ENCODE results near the gene DST.

Gene DST

DNA sequence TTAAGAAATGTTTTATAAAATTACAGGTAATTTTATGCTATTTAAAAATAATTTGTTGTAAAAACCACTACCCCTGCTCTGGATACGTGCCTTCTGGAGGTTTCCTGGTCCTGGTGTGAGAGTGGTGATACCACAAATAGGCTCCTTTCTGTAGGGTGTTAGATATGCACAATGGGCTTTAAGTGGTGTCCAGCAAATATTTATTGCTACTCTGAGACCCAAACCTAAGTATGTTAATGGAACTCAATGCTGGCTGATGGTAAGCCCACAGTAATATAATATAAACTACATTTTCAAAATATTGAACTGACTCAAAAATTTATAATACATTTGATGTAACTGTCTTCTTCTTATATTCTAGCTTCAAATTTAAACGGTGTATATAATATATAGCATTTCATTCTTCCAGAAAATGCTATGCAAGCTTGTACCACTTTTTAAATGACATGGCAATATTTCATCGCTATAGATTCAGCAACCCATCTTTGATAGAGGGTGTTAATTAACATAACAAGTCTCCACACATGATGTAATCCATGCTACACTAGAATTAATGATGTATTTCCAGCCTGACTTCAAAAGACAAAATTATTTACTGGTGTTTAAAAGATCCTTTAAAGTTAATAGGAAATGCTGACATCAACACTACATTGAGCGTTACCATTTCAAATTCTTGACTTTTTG, 161.9 kb downstream of the DST start:
- DNase-seq (ENCODE audit: low read depth) = no peak

DNA sequence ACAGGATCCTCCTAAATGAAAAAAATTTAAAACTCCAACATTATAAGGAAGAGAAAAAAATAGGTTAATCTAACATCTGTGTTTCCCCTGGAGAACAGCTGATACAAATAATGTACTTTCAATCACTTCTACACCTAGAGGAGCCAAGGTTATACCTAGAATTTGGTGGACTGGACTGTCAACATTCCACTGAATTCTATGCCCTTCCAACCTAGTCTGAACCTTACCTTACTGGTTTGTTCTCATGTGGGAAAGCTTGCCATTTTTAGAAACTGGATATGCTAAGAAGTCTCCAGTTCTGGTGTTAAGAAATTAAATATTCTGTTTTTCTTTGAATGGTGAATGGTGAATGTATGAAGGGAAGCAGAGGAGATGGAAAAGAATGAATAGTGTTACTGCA, 162.4 kb downstream of the DST start:
- no peak for DNase-seq (ENCODE audit: low read depth)

DNA sequence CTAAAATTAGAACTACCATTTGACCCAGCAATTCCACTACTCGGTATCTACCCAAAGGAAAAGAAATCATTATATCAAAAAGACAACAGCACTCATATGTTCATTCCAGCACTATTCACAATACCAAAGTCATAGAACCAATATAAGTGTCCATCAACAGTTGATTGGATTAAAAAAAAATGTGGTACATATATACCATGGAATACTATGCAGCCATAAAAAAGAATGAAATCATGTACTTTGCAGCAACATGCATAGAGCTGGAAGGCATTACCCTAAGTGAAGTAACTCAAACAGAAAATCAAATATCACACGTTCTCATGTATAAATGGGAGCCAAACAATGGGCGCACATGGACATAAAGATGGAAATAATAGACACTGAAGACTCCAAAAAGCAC, 163.3 kb downstream of the DST start:
- DNase-seq (ENCODE audit: low read depth) = no peak

DNA sequence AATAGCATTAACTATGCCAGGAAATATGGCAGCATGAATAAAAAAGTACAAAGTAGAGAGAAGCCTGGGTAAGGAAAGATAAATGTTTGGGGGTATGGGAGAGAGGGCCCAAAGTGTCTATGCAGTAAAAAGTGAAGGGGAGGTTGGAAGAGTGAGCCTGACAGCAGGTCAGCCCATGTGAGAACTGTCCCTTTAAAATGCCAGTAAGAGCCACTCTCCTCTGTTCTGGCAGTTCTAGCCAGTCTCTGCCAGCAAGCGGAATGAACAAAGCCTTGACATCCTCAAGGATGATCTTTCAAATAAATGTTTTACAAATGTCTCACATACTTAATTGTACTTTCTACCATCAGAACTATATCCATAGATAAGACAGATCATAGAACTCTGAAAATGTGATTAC, 164.5 kb downstream of the DST start:
- DNase-seq (ENCODE audit: low read depth) = no peak

DNA sequence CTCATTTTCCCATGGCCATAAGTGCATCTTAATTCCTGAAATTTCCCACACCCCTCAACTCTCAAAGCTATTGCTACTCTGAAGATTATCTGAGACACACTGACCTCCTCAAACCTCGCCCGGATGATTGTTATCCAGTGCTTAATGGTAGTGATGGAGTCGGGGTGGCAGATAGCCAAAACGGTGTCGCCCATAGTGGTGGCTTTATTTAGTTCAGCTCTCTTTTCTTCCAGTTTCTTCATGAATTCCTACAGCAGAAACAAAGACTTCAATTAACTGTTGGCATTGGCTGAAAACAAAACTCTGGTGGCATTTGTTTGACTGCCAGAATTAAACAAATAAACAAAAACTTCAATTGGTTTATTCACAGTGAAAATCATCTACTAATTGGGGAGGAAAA, 165.4 kb downstream of the DST start:
- DNase-seq (ENCODE audit: low read depth) = no peak

DNA sequence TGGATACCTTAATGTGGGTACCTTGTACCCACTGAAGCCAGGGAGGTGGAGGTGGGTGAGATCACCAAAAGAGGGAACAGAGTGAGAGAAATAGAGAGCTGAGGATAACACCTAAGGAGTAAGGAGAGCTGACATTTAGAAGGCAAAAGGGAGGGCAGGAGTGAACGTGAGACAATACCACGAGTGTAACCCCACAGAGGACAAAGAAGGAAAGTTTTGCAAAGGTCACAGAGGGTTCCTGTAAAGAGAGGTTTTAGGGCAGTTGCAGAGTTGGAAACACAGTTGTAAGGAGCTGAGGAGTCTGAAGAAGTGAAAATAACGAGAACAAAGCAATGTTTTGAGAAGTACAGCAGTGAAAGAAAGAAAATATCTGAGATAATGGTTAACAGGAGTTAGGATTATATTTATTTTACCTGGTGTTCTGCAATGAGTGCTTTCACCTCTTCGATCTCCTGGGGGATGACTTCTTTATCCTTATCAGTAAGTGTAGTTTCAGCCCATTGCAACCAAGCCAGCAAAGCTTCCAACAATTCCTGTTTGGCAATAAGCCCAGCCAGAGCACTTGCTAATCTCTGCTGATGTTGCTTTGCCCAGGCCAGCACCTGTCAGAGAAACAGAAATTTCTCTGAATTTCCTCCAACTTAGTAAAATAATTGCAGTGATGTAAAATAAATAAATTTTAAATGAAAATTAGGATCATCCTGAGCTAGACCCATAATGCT, 166.8 kb downstream of the DST start:
- DNase-seq (ENCODE audit: low read depth) = no peak

DNA sequence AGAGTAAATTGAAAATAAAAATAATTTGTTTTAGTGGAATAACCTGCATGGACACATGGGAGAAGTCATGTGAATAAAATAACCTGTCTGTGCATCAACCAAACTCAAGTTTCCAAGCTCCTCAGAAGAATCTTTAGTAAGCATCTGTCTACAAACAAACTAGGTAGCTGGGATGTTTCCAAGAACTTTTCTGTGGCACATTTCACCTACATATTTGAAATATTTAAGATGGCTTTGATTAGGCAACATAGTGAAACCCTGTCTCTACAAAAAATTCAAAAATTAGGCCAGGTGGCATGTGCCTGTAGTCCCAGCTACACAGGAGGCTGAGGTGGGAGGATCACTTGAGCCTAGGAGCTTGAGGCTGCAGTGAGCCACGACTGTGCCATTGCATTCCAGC, 168.2 kb downstream of the DST start:
- DNase-seq (ENCODE audit: low read depth) = no peak

DNA sequence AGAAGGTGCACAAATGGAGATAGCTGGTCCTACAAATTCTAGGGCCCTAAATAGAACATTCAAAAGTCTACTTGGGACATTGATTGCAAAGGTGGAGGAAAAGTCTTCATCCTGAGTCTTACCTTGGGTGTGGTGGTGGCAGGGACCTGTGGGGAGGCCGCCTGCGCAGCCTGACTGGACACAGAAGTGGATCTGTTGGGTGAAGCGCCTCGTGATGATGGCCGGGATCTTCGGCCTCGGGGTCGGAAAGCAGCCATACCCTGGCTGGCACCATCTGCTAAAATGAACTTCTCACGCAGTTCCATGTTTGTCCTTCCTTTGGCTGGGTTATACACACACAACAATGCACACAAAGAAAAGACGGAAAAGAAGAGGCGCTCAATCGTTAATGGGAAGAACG, 179.2 kb downstream of the DST start:
- no peak for DNase-seq (ENCODE audit: low read depth)

DNA sequence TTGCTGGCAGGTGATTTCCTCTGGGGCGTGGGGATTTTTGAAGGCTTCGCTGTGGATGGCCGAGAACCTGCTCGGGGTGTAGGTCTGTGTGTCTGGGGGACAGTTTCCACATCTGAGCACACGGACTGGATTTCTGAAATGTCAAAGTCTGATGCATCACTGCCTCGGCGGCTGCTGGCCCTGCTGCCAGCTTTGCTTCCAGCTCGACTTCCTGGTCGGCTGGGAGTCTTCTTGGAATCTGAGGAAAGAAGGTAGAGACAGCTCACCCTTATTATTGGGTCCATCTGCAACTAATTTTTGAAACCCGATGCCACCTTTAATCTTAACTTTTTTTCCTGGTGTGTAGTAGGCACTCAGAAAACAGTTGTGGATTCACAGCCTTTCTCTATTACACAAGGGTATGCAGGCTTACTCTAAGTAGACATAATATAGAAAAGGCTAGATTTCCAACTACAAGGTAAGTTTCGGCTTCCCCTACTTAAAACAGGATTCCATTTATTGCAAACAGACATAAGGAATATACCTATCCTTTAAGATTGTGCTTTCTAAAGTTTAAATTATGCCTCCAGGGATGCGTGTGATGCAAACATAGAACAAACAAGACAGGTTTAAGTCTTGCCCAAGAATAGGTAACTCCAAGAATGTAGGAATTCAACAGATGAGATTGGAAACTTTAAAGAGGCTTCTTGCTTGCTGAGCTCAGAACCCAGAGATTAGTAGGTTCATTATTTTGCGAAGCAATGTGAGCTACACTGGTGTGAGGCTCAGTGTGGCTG, 183.5 kb downstream of the DST start:
- no peak for DNase-seq (ENCODE audit: low read depth)

DNA sequence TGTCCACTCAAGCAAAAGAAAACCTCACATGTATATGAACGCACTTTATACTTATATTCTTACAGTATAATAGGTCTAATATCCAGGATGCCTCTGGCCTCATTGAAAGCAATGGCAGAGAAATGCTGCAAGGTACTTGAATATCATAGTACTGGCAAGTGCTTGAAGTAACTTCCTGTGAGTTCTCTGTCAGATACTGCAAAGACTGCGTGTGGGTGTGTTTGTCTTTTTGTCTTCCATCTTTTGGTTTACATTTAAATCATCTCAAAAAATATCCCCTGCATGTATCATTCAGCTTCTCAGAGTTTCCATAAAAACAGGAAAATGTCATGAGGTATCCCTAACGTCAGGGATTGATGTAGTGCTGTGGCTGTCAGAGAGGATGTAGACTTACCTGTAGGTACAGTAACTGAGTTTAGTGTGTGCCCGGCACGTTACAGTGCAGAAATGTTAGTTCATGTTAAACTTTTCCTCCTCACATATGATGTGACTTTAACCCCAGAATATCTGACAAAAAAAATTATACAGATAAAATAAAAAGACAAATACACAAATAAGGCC, 184.3 kb downstream of the DST start:
- no peak for DNase-seq (ENCODE audit: low read depth)

DNA sequence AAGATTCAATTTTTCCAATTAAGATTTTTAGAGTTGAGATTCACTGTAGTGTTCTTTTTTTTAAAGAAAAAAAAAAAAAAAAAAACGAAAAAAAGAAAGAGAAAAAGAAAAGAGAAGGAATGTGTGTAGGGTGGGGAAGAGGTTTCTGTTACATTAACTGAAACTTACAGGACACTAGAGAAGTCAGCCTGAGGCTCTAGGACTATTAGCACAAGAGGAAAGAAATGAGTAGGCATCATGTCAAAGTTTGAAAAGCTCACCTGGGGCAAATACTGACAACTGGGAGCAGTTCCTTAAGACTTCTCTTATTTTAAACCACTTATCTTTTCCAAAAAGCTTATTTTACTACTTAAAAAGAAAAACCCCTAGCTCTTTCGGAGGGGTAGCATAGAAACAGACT, 185.9 kb downstream of the DST start:
- DNase-seq (ENCODE audit: low read depth) = no peak

DNA sequence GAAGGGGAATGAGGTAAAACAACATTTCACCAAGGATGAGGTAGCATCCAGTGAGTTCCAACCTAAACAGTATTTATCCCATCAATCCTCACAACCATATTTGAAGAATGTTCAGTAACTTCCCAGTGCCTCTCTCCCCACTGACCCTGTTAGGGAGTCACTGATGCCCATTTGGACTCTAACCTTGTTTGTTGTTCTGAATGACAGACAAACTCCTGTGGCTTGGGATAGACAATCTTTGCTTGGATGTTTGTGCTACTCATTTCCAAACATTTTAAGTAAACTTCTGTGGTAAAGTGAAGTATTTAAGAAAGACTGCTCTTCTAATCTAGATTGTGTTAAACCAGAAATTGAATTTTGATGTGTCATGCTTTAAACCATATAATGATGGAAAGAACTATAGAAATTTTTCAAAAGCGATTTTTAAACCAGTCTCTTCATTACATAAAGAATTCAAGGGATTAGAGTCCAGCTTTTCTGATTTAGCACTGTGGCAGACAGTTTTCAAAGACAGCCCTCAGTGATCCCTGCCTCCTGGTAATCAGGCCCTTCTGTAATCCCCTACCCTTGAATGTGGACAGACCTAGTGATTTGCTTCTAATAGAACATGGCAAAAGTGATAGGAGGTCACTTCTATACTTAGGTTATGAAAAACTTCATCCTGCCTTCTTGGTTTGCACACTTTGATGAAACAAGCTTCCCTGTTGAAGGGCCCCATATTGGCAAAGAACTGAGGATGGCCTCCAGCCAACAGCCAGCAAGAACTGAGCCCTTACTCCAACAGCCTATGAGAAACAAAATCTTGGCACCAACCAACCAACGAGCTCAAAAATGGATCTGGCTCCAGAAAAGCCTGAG, 191.6 kb downstream of the DST start:
- no peak for DNase-seq (ENCODE audit: low read depth)

DNA sequence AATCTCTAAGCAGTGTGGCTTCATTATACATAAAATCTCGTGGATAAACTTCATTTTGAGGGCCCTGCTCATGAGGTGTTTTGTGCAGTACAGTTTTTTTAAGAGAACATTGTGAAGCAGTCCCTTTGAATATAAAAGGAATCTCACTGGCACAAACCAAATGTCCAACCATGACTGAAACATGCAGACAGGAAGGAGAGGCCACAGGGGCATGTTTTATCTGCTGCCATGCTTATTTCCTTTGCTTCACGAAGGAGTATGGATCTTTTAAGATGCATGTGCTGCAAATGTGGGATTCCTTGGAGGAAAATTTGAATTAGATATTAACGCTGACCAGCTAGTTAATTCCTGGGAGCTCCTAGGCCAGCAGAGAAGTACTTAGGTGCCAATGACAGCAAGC, 192.3 kb downstream of the DST start:
- DNase-seq (ENCODE audit: low read depth) = no peak

DNA sequence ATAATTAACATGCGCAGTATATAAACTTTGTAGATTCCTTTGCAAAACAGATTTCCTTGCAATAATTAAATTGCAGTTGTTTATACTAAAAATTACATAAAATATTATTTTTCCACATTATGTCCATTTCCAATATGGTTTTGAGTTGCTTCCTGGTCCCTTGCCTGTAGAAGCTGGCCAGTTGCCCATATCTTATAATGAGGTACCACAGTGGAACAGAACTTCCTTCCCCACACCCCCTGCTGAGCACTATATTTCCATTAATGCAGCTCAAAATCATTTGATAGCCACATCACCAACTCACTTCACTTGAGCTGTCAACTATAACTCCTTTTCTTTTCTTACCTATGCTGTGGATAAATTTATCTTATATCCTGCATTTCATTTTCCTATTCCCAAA, 194.6 kb downstream of the DST start:
- DNase-seq (ENCODE audit: low read depth) = no peak

DNA sequence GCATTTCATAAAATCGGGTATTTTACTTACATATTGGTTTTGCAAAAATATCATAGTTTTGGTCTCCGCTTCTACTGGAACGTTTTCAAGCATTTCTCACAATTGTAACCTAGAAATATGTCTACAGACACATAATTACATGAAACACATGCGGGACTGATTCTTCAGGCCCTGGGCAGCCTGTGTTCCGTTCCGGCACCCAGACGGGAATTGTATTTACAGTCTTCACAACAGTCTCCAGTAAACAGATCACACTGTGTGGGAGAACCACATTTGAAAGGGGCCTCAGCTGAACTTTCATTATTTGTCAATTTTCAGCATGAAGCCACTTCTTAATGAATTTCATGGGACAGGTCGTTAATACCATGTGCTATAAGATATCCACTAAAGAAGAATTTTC, 196.9 kb downstream of the DST start:
- DNase-seq (ENCODE audit: low read depth) = no peak

DNA sequence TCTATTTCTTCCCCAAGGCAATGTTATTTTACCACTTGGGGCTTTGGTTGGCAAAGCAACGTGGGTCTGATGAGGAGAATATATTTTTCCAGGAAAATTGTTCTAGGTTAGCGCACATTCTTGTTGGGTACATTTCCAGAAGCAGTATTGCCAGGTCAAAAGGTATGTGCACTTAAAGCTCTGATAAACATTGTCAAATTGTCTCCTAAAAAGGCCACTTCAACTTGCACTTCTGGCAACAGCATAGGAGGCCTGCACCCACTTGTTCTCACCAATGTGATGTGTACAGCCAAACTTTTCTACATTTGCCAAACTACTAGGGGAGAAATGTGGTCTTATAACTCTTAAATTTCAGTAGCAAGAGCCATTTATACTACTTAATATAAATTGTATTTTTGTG, 197.8 kb downstream of the DST start:
- DNase-seq (ENCODE audit: low read depth) = no peak

DNA sequence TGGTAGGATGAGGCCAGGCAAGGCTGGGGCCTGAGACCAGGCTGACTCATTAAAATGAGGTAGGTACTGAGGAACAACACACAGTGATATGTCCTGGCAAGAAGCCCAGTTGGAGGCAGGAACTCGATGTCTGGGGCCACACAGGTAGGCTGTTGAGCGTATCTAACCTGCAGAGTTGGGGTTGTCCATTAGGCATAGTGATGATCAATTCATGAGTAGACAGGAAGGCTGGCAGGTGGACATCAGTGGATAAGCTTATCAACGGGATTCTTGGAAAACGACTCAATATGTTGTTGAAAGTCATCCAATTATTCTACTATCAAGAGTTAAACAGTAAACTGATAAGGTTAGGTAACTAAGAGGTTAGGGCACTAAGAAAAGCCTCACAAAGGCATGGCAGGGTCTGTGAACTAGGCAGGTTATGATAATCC, 202.1 kb downstream of the DST start:
- no peak for DNase-seq (ENCODE audit: low read depth)

DNA sequence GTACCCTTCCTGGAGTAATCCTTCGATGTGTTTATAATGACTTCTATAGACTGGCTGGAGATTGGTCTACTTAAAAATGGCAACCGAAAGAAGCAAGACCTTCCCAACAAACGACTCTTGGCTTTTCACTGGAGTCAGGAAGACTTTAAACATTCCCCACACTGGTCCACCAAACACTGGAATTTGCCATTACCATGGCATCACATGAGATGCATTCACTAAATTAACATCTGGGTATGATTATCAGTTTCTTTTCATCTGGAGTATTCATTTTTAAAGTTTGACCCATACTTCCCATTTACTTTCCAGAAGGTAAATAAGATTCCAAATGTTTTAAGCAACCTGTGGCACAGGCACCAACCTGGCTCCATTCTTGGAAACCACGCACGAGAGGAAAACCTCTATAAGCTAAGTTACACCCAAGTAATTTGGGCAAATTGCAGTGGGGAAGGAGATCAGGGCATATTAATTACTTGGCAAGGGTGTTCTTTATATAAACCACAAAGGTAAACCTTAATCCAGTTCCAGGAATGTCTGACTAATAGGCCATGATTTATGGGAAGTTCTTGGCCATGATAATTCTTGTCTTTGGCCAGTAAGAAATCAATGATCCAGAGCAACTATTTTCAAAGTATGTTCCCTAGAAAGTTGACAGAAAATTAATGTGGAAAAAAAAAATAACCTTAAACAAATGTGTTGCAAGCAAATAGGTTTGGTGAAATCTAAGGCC, 205.4 kb downstream of the DST start:
- no peak for DNase-seq (ENCODE audit: low read depth)

DNA sequence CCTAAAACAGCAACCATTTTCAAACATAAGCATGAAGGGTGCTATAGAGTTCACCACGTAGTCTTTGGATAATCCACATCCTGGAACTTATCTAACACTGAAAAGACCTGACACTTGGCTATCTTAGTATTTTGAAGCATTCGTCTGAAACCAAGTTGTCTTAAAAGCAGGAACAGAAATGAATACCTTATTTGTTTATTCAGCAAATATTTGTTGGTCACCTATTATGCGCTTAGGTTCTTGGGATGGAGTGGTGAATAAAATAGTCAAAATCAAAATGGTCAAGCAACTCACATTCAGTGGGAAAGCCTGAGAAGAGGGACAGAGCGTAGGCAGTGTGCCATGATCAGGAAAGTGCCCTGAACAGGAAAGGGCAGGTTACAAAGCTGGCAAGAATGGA, 206.9 kb downstream of the DST start:
- DNase-seq (ENCODE audit: low read depth) = no peak

DNA sequence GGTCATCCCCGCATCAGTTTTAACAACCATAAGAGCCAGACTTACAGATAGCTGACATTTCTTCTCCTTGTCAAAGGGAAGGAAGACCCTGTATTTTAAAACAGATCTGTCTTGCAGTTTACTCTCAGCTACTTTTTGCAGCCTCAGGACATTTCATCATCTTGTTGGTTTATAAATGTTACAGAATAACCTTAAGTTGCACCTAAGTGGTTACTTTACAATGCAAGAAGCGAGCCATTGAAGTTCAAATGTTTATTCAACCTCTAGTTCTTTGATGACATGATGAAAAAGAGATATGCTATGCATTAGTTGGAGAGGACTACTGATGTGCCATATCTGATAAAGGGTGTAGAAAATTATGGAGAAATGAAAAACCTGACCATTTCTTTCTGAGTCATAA, 207.4 kb downstream of the DST start:
- DNase-seq (ENCODE audit: low read depth) = no peak

DNA sequence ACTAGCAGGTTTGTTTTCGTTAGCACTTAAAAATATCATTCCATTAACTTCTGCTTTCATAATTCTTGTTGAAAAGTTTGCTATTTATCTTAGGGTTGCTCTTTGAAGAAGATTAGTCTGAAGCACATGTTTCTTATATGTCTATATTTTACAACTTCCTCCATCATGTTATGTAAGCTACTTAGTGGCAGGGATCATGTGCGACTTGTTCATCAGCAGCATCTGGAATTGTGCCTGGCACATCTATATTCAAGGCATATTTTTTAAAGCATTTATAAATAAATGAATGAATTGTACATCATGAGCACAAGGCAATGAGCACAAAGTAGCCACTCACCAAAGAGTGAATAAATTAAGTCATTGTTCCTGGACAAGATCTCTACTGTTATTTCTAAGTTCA, 208.1 kb downstream of the DST start:
- DNase-seq (ENCODE audit: low read depth) = no peak
